Bronchial epithelial cell (primary cell): ENCODE results near the gene CELF1. TPM values are rescaled to one million over a fixed set of nuclear protein-coding genes. Genes with fewer than 3 reads are reported as not detected.

Source experiments
- DNase-seq: peaks from one replicate; pipeline ENCODE4 v3.0.0-alpha.2; 2010; ENCODE audit warnings: low read depth
- FAIRE-seq: peaks from 2 replicates; lab custom pipeline; 2011; peaks lifted over from hg19 to GRCh38; lab: Jason Lieb, UNC
- H3K27me3 ChIP-seq: 2 replicates; pipeline ENCODE4 v1.5.1; 2011; ENCODE audit warnings: low read length; ENCODE audit not compliant: control insufficient read depth, insufficient read depth
- H3K36me3 ChIP-seq: 2 replicates; pipeline ENCODE4 v1.5.1; 2011; ENCODE audit warnings: low read length; ENCODE audit not compliant: control insufficient read depth, insufficient read depth
- H3K4me3 ChIP-seq: 2 replicates; pipeline ENCODE4 v1.5.1; 2011; ENCODE audit warnings: mild to moderate bottlenecking, low read depth, low read length, control low read depth
- CTCF ChIP-seq: IDR thresholded peaks from 2 replicates; pipeline ENCODE4 v1.5.1; 2011; ENCODE audit warnings: mild to moderate bottlenecking, moderate library complexity, low read length, control low read depth, inconsistent platforms; ENCODE audit not compliant: insufficient read depth, severe bottlenecking
- total RNA-seq: library from RNA; depleted of rRNA; stranded (reverse); fragments of >200 nt; gene quantifications from 2 replicates; pipeline ENCODE4 v1.2.1, GENCODE V29; 2014

Gene CELF1
- total RNA-seq, 1 donor from 2014 or later: 63.4 TPM

GRCh38 chr11:47468598-47469214, 84.2 kb downstream of the CELF1 start:
- H3K4me3 ChIP-seq: no peak overlapping the region
- peaks cover 31% of the 10 kb centered on the region for H3K36me3 ChIP-seq

GRCh38 chr11:47467357-47467756, 85.6 kb downstream of the CELF1 start:
- Histone ChIP-seq H3K36me3 (peaks cover 26% of the 10 kb centered on the region), H3K4me3 (no peak overlapping the region), H3K27me3 (no peaks in the 10 kb centered on the region)
- no peak for TF ChIP-seq CTCF
- FAIRE-seq: no peak
- no peak for DNase-seq

More at GRCh38 chr11:47468598-47469214, 84.2 kb downstream of the CELF1 start:
- DNase-seq (no peak), FAIRE-seq (no peak)
- H3K27me3 ChIP-seq: no peaks in the 10 kb centered on the region
- TF ChIP-seq CTCF: no peak

GRCh38 chr11:47466701-47467250, 86.2 kb downstream of the CELF1 start:
- no peak for TF ChIP-seq CTCF
- no peak for FAIRE-seq
- H3K27me3 ChIP-seq: no peaks in the 10 kb centered on the region
- H3K4me3 ChIP-seq: no peak overlapping the region
- no peak for DNase-seq
- H3K36me3 ChIP-seq: peaks cover 21% of the 10 kb centered on the region

GRCh38 chr11:47466201-47466600, 86.7 kb downstream of the CELF1 start:
- Histone ChIP-seq H3K36me3 (peaks cover 19% of the 10 kb centered on the region), H3K4me3 (no peak overlapping the region), H3K27me3 (no peaks in the 10 kb centered on the region)
- no peak for DNase-seq
- no peak for TF ChIP-seq CTCF
- FAIRE-seq: no peak

- DNase-seq (no peak), FAIRE-seq (no peak)
- TF ChIP-seq CTCF: no peak
- Histone ChIP-seq H3K36me3 (peaks cover 15% of the 10 kb centered on the region), H3K27me3 (no peaks in the 10 kb centered on the region), H3K4me3 (no peak overlapping the region)
These were observed 88.4 kb downstream of the CELF1 start for GRCh38 chr11:47464483-47464882.

- Histone ChIP-seq H3K4me3 (no peak overlapping the region), H3K27me3 (no peaks in the 10 kb centered on the region), H3K36me3 (peaks cover 8% of the 10 kb centered on the region)
- TF ChIP-seq CTCF: no peak
- no peak for FAIRE-seq
- no peak for DNase-seq
These were observed 91.1 kb downstream of the CELF1 start for GRCh38 chr11:47461876-47462275.
